Measurements from ENCODE around the gene SLC44A2.

SLC44A2 gene

DNA sequence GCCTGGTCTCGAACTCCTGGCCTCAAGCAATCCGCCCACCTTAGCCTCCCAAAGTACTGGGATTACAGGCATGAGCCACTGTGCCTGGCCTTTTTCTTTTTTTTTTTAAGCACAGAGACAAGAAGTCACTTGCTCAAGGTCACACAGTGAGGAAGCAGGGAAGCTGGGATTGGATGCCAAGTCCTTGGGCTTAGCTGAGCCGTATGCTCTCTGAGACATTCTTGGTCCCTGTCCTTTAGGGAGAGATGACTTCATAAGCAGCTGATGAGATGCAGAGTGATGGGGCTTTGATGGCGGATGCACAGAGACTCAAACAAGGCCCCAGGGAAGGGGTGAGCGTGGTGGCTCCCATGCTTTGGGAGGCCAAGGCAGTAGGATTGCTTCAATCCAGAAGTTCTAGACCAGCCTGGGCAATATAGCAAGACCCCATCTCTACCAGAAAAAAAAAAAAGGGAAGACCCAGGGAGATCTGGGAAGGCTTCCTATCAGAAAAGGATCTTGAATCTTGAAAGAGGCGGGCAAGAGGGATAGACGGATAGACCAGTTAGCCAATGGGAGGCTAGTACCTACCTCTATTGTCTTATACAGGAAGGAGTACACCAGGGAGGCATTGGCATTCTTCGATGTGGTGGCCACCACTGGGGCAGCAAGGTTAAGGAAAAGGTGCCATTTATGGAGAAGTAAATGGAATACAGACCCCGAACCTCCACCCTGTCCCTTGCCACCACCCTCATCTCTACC is 42.1 kb upstream of the SLC44A2 start:
- no peak for TF ChIP-seq CTCF (conservative IDR thresholded peaks at IDR 0.05; ENCODE audit: low read depth, low read length)
- no peak overlapping the region for H2AFZ ChIP-seq (ENCODE audit: low read depth)
- H3K4me1 ChIP-seq (ENCODE audit: low read depth, poor library complexity, severe bottlenecking), result no peaks in the 10 kb centered on the region
- no peak overlapping the region for H3K4me2 ChIP-seq
- H3K27me3 ChIP-seq (ENCODE audit: insufficient read depth, low read depth), result peaks cover 21% of the 10 kb centered on the region
- no peak overlapping the region for H3K9ac ChIP-seq
- no peaks in the 10 kb centered on the region for H3K79me2 ChIP-seq (ENCODE audit: insufficient read depth, low read depth)
- H3K27ac ChIP-seq, result no peak overlapping the region
- no peaks in the 10 kb centered on the region for H3K36me3 ChIP-seq (ENCODE audit: insufficient read depth)
- no peak overlapping the region for H3K4me3 ChIP-seq (IDR thresholded peaks at IDR 0.05; ENCODE audit: insufficient read depth, low read depth, low read length)
- no peaks in the 10 kb centered on the region for H4K20me1 ChIP-seq (ENCODE audit: insufficient read depth)

- H3K27ac ChIP-seq, result no peak overlapping the region
- H3K27me3 ChIP-seq (ENCODE audit: insufficient read depth, low read depth), result peaks cover 21% of the 10 kb centered on the region
- H3K4me1 ChIP-seq (ENCODE audit: low read depth, poor library complexity, severe bottlenecking), result no peaks in the 10 kb centered on the region
- H3K36me3 ChIP-seq (ENCODE audit: insufficient read depth), result no peaks in the 10 kb centered on the region
- no peaks in the 10 kb centered on the region for H3K79me2 ChIP-seq (ENCODE audit: insufficient read depth, low read depth)
- H3K4me2 ChIP-seq, result no peak overlapping the region
- no peaks in the 10 kb centered on the region for H4K20me1 ChIP-seq (ENCODE audit: insufficient read depth)
- TF ChIP-seq CTCF (conservative IDR thresholded peaks at IDR 0.05; ENCODE audit: low read depth, low read length), result no peak
- H2AFZ ChIP-seq (ENCODE audit: low read depth), result no peak overlapping the region
- H3K4me3 ChIP-seq (IDR thresholded peaks at IDR 0.05; ENCODE audit: insufficient read depth, low read depth, low read length), result no peak overlapping the region
- no peak overlapping the region for H3K9ac ChIP-seq
Observed at GRCh38 chr19:10586396-10586795, 39.0 kb upstream of the SLC44A2 start.

GRCh38 chr19:10587022-10587838 is 38.1 kb upstream of the SLC44A2 start, which contains the start of gene AP1M2:
Gene AP1M2, minus strand, starts transcription at chr19:10587312. Its CDS starts 81 bp downstream, at chr19:10587231.
- no peak for TF ChIP-seq CTCF (conservative IDR thresholded peaks at IDR 0.05; ENCODE audit: low read depth, low read length)
- Histone ChIP-seq H3K36me3 (ENCODE audit: insufficient read depth) (no peaks in the 10 kb centered on the region), H3K27me3 (ENCODE audit: insufficient read depth, low read depth) (peaks cover 21% of the 10 kb centered on the region), H3K27ac (no peak within 1 kb of the TSS), H3K4me2 (no peak within 1 kb of the TSS), H3K9ac (no peak within 1 kb of the TSS), H3K4me1 (ENCODE audit: low read depth, poor library complexity, severe bottlenecking) (no peaks in the 10 kb centered on the region), H2AFZ (ENCODE audit: low read depth) (no peak within 1 kb of the TSS), H4K20me1 (ENCODE audit: insufficient read depth) (no peaks in the 10 kb centered on the region), H3K4me3 (IDR thresholded peaks at IDR 0.05; ENCODE audit: insufficient read depth, low read depth, low read length) (no peak within 1 kb of the TSS), H3K79me2 (ENCODE audit: insufficient read depth, low read depth) (no peaks in the 10 kb centered on the region)

DNA sequence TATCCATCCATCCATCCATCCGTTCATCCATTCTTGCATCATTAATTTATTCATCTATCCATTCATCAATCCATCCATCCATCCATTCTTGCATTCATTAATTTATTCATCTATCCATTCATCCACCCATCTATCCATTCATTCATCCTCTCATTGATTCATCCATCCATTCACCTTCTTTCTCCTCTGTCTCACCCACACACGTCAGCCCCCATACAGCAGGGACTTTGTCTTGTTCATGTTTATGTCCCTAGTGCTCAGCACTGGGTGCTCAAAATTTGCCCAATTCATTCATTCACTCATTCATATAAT is 37.6 kb upstream of the SLC44A2 start:
- H3K9ac ChIP-seq, result no peak overlapping the region
- no peaks in the 10 kb centered on the region for H3K79me2 ChIP-seq (ENCODE audit: insufficient read depth, low read depth)
- H3K4me3 ChIP-seq (IDR thresholded peaks at IDR 0.05; ENCODE audit: insufficient read depth, low read depth, low read length), result no peak overlapping the region
- peaks cover 21% of the 10 kb centered on the region for H3K27me3 ChIP-seq (ENCODE audit: insufficient read depth, low read depth)
- no peak overlapping the region for H2AFZ ChIP-seq (ENCODE audit: low read depth)
- no peak for TF ChIP-seq CTCF (conservative IDR thresholded peaks at IDR 0.05; ENCODE audit: low read depth, low read length)
- H3K4me2 ChIP-seq, result no peak overlapping the region
- H3K4me1 ChIP-seq (ENCODE audit: low read depth, poor library complexity, severe bottlenecking), result no peaks in the 10 kb centered on the region
- H4K20me1 ChIP-seq (ENCODE audit: insufficient read depth), result no peaks in the 10 kb centered on the region
- H3K27ac ChIP-seq, result no peak overlapping the region
- no peaks in the 10 kb centered on the region for H3K36me3 ChIP-seq (ENCODE audit: insufficient read depth)

Measured in KMS-11 (cell line).